Duodenal mucosa (tissue), 2 donors: ENCODE results near the gene DNTT.

Source experiments
- H3K27ac ChIP-seq: one replicate; pipeline ENCODE4 v1.7.0; 2013; ENCODE audit warnings: low read depth, low read length
- H3K27me3 ChIP-seq, 2 donors: one replicate each; pipeline ENCODE4 v1.7.0; 2013; ENCODE audit warnings: low read length in 2 of 2, control low read depth in 1 of 2; ENCODE audit not compliant: insufficient read depth in 2 of 2, control insufficient read depth in 1 of 2
- H3K36me3 ChIP-seq, 2 donors: one replicate each; pipeline ENCODE4 v1.7.0; 2013; ENCODE audit warnings: low read length in 2 of 2, control low read depth in 1 of 2; ENCODE audit not compliant: insufficient read depth in 2 of 2, control insufficient read depth in 1 of 2
- H3K4me1 ChIP-seq, 2 donors: one replicate each; pipeline ENCODE4 v1.7.0; 2013; ENCODE audit warnings: low read length in 2 of 2, control low read depth in 1 of 2; ENCODE audit not compliant: insufficient read depth in 2 of 2, control insufficient read depth in 1 of 2
- H3K4me3 ChIP-seq, 2 donors: one replicate each; pipeline ENCODE4 v1.7.0; 2013; ENCODE audit warnings: low read length in 2 of 2, low read depth in 1 of 2
- H3K9ac ChIP-seq, 2 donors: one replicate each; pipeline ENCODE4 v1.7.0; 2013; ENCODE audit warnings: low read length in 2 of 2, low read depth in 1 of 2
- H3K9me3 ChIP-seq, 2 donors: one replicate each; pipeline ENCODE4 v1.7.0; 2013; ENCODE audit warnings: low read length in 2 of 2, control low read depth in 1 of 2; ENCODE audit not compliant: control insufficient read depth in 1 of 2

DNTT gene

DNA sequence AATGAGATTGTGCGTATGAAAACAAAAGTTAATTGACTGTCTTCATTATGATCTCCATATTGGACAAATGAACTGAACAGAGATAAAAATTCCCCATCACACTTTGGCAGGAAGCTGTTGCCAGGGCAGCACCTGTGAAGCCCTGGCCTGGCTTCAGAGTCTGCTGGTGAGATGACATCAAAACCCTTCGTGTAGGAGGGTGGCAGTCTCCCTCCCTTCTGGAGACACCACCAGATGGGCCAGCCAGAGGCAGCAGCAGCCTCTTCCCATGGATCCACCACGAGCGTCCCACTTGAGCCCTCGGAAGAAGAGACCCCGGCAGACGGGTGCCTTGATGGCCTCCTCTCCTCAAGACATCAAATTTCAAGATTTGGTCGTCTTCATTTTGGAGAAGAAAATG lies at the start of gene DNTT:
Gene DNTT (plus strand): TSS at position 205 of the 400 bp plus-strand sequence. CDS start 64 bp downstream, at position 269.
- no peak within 1 kb of the TSS for H3K27ac ChIP-seq
- peaks cover 0 to 2% of the 10 kb centered on the region in 2 donors for H3K27me3 ChIP-seq
- no peak within 1 kb of the TSS for H3K9ac ChIP-seq
- no peaks in the 10 kb centered on the region for H3K9me3 ChIP-seq
- no peaks in the 10 kb centered on the region for H3K4me1 ChIP-seq
- no peak within 1 kb of the TSS for H3K4me3 ChIP-seq
- H3K36me3 ChIP-seq: no peaks in the 10 kb centered on the region

DNA sequence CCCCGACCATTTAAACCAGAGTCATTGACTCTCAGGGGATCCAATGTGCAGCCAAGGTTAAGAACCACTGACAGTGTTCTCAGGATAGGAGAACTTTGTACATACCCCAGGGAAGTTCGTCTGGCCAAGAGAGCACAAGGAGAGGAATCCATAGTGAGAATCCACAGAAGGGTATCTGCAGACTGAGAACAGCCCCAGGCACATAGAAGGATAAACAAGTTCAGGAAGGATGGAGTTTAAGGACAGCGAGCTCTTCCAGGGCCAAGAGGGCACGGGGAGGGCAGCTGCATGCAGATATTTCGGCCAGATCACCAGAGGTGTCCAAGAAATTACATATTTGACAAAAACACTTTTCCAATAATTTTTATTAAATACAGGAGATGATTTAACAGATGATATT lies 49.3 kb upstream of the DNTT start:
- H3K4me1 ChIP-seq: peaks cover 18 to 38% of the 10 kb centered on the region in 2 donors
- no peak overlapping the region for H3K27ac ChIP-seq
- H3K9me3 ChIP-seq: no peaks in the 10 kb centered on the region
- H3K9ac ChIP-seq: no peak overlapping the region
- H3K4me3 ChIP-seq: no peak overlapping the region
- peaks cover 0 to 8% of the 10 kb centered on the region in 2 donors for H3K36me3 ChIP-seq
- H3K27me3 ChIP-seq: no peaks in the 10 kb centered on the region

DNA sequence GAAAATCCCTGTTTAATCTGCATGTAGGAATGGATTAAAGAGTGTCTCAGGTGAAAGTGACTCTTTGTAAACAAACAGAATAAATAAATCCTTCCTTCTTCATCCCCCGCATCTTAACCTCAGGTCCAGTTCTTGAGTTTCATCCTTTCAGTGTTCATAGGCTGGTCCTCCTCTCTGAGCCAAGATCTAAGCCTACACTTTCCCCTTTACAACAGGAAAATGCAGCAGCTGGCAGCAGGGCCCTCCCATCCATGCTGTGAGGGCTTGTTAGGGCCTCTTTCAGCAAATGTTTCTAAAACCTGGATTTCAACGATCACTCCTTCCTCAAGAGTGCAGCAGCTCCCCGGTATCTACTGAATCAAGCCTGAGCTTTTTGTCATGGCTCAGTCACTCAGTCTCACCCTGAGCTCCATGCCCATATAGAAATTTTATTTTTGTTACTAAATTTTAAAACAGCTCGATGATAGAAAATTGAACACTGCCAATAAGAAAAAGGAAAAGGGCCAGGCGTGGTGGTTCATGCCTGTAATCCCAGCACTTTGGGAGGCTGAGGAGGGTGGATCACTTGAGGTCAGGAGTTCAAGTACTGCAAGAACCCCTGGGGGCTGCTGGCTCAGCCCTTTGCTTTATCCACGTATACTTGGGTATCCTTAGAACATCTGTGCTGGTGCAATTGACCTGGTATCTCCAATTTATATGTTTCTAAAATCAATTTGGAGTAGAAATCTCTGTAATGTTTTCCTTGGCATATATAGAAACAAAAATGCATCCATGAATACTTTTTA lies 48.5 kb upstream of the DNTT start:
- Histone ChIP-seq H3K27ac (no peak overlapping the region), H3K4me1 (peaks cover 12 to 39% of the 10 kb centered on the region in 2 donors), H3K9ac (no peak overlapping the region), H3K9me3 (no peaks in the 10 kb centered on the region), H3K4me3 (no peak overlapping the region), H3K36me3 (peaks cover 0 to 8% of the 10 kb centered on the region in 2 donors), H3K27me3 (no peaks in the 10 kb centered on the region)

DNA sequence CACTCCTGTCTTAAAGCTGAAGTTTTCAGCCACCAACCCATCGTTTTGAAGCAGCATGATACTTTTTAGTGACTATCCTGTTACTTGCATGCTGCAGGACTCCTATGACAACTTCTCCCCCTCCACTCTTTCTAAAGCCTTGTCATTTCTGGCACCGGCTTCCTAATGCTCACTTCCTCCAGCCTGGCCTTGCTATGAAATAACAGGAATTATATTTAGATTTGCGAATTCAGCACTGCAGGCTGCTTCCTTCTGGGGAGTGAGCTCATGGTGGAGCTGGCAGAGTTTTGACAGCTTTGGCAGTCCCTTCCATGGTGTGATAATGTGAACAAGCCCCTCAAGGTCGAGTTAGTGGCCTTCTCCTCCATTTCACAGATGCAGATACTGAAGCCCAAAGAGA lies 46.3 kb upstream of the DNTT start:
- peak overlapping the region in 1 of 2 donors; percentile 5 for H3K9ac ChIP-seq
- H3K36me3 ChIP-seq: peaks cover 0 to 8% of the 10 kb centered on the region in 2 donors
- no peak overlapping the region for H3K27ac ChIP-seq
- H3K27me3 ChIP-seq: no peaks in the 10 kb centered on the region
- H3K4me1 ChIP-seq: peaks cover 14 to 46% of the 10 kb centered on the region in 2 donors
- H3K9me3 ChIP-seq: no peaks in the 10 kb centered on the region
- no peak overlapping the region for H3K4me3 ChIP-seq

DNA sequence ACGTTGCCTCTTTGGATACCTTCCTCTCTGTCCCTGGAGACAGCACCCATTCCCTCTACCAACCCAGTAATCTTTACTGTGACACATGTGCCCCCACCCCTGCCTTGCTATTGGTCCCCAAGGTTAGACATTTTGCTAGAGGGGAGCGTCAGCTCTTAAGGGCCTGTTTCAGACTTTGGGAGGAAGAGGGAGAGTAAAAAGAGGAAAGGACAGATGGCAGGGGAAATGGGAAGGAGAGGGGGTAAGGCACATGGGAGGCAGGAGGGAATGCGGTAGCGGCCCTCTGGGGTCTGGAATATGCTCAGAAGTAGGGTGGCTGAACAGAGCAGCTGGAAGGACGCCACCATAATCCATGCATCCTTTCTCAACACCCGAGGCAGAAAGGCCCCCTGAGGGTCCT lies 45.1 kb upstream of the DNTT start:
- H3K27ac ChIP-seq: no peak overlapping the region
- peaks cover 26 to 58% of the 10 kb centered on the region in 2 donors for H3K4me1 ChIP-seq
- H3K9ac ChIP-seq: no peak overlapping the region
- peaks cover 0 to 7% of the 10 kb centered on the region in 2 donors for H3K36me3 ChIP-seq
- H3K27me3 ChIP-seq: no peaks in the 10 kb centered on the region
- H3K9me3 ChIP-seq: no peaks in the 10 kb centered on the region
- H3K4me3 ChIP-seq: no peak overlapping the region

DNA sequence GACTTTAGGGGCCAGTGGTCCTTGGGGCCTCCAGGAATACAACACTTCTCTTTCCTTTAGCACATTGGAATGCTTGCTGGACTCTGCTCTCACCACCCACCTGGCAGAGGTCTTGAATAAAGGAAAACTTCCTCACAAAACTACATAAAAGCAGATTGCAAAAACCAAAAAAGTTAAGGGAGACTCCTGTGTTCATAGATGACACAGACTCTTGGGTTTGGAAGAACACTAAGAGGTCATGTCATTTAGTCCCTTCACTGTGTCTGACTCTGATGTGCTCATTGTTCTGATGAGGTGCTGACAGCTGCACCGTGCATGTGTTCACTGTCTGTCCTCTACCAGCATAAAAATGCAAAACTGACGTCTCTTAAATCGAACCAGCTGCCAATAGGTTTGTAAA lies 44.2 kb upstream of the DNTT start:
- Histone ChIP-seq H3K4me3 (no peak overlapping the region), H3K27ac (no peak overlapping the region), H3K9ac (peak overlapping the region in 1 of 2 donors; percentile 23), H3K4me1 (peaks cover 29 to 64% of the 10 kb centered on the region in 2 donors), H3K36me3 (peaks cover 0 to 5% of the 10 kb centered on the region in 2 donors), H3K9me3 (no peaks in the 10 kb centered on the region), H3K27me3 (no peaks in the 10 kb centered on the region)

DNA sequence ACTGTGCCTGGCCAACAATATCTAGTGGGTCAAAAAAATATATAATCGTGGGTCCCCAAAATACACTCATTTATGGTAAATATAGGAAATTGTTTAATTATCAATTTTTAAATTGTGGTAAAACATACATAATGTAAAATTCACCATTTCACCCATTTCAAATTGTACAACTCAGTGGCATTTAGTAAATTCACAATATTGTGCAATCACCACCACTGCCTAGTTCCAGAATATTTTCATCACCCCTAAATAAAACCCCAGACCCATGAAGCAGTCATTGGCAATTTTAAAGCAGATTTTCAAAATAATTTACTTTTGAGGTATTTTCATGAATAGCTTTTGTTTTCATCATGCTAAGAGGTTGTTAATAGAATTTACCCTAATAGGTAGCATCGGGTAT lies 43.1 kb upstream of the DNTT start:
- peaks cover 0 to 5% of the 10 kb centered on the region in 2 donors for H3K36me3 ChIP-seq
- no peaks in the 10 kb centered on the region for H3K9me3 ChIP-seq
- no peaks in the 10 kb centered on the region for H3K27me3 ChIP-seq
- H3K4me1 ChIP-seq: peaks cover 38 to 74% of the 10 kb centered on the region in 2 donors
- H3K4me3 ChIP-seq: no peak overlapping the region
- no peak overlapping the region for H3K27ac ChIP-seq
- peak overlapping the region in 1 of 2 donors; percentile 39 for H3K9ac ChIP-seq

DNA sequence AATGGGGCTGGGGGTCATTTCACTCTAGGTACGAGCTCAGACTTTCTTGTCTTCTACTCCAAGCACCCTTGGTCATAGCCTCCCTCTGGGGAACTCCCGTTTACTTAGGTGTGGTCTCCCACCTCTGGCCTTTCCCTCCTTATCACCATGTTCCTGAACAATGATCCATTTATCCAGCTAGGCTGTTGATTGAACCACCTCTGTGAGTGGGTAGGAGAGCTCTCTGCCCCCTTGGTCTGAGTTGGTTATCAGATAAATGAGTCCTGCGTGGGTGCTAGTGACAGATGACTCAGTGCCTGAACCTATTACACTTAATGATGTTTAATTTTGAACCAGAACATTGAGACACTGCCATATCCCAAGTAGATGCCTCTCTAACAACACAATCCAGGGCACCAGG lies 42.3 kb upstream of the DNTT start:
- Histone ChIP-seq H3K9ac (peak overlapping the region in 1 of 2 donors; percentile 39), H3K4me1 (peaks cover 46 to 81% of the 10 kb centered on the region in 2 donors), H3K27ac (no peak overlapping the region), H3K9me3 (no peaks in the 10 kb centered on the region), H3K36me3 (peaks cover 0 to 4% of the 10 kb centered on the region in 2 donors), H3K4me3 (peak overlapping the region in 1 of 2 donors; percentile 33), H3K27me3 (no peaks in the 10 kb centered on the region)

DNA sequence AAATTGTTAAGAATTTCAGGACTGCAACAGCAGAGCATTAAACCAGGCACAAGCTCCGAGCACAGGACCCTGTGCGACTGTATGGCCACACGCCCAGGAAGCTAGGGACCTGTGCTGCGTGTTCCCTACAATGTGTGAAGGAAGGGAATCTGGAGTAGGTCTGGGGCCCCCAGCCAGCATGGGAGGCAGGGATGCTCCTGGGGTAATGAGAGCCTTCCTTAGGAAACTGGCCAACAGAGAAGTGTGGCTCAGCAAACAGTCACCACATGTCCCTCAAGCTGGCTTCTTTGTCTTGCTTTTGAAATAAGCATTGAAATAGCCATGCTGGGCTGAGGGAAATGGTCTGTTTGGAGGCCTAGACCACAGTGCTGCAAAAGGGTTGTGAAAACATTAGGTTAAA lies 41.1 kb upstream of the DNTT start:
- Histone ChIP-seq H3K27me3 (no peaks in the 10 kb centered on the region), H3K36me3 (no peaks in the 10 kb centered on the region), H3K4me3 (peak overlapping the region in 1 of 2 donors; percentile 33), H3K9ac (peak overlapping the region; percentile 18 to 61), H3K4me1 (peaks cover 54 to 83% of the 10 kb centered on the region in 2 donors), H3K27ac (no peak overlapping the region), H3K9me3 (no peaks in the 10 kb centered on the region)

DNA sequence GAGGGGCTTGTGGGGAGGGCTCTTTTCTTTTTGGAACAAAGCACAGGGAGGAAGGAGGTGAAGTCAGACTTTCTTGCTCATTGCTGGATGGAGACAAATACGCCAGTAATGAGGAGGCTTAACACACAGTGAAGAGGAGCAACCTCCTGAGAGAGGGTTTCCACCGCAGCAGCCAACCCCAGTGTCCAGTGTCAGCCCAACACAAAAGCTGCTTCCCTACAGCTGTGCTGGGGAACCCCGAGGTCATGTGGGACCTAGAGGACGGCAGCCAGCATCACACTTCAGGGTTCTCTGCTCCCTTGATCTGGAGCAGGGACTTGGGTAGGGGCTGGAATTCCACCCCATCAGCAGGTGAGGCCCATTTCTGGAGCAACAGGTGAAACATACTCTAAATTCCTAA lies 40.6 kb upstream of the DNTT start:
- Histone ChIP-seq H3K4me3 (no peak overlapping the region), H3K9ac (peak overlapping the region; percentile 18 to 61), H3K27ac (no peak overlapping the region), H3K36me3 (no peaks in the 10 kb centered on the region), H3K4me1 (peaks cover 58 to 83% of the 10 kb centered on the region in 2 donors), H3K27me3 (no peaks in the 10 kb centered on the region), H3K9me3 (no peaks in the 10 kb centered on the region)
